ENCODE data around the gene PFKFB2.

DNA sequence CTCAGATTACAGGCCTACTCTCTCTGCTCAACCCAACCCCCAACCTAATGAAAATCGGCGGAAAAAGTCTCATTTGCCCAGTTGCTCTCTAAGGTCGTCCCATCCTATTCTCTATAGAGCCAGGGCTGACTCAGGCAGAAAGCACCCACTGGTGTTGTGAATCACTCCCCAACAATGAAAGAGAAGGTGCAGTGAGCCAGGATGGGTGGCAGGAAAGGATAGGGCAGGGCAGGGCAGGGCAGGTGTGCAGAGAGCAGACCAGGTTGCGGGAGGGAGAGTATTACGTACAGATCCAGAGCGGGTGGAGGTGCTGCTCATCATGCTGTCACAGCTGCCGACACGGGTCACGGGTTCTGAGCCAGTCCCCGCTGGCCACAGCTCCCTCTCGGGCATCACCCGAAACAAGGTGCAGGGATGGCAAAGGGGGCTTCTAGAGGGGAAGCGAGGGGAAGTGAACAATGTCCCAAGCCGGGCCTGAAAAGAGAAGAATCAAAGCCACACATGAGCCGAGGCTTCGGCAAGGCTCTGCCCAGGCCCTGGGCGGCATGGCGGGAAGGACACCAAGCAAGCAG is 25.8 kb upstream of the PFKFB2 start:
- TF ChIP-seq SP2 (tag by site-specific recombination; IDR thresholded peaks at IDR 0.05) (no peak), CTCF (tag by site-specific recombination; IDR thresholded peaks at IDR 0.05) (no peak), ZNF274 (IDR thresholded peaks at IDR 0.05; ENCODE audit: low read length) (no peak), ZNF274 (tag by site-specific recombination; IDR thresholded peaks at IDR 0.05; ENCODE audit: borderline replicate concordance) (no peak)
- TF ChIP-seq, protein P1, sequence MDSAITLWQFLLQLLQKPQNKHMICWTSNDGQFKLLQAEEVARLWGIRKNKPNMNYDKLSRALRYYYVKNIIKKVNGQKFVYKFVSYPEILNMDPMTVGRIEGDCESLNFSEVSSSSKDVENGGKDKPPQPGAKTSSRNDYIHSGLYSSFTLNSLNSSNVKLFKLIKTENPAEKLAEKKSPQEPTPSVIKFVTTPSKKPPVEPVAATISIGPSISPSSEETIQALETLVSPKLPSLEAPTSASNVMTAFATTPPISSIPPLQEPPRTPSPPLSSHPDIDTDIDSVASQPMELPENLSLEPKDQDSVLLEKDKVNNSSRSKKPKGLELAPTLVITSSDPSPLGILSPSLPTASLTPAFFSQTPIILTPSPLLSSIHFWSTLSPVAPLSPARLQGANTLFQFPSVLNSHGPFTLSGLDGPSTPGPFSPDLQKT (IDR thresholded peaks at IDR 0.05; ENCODE audit: borderline replicate concordance, low read depth, low read length): no peak
- TF ChIP-seq, protein P2, sequence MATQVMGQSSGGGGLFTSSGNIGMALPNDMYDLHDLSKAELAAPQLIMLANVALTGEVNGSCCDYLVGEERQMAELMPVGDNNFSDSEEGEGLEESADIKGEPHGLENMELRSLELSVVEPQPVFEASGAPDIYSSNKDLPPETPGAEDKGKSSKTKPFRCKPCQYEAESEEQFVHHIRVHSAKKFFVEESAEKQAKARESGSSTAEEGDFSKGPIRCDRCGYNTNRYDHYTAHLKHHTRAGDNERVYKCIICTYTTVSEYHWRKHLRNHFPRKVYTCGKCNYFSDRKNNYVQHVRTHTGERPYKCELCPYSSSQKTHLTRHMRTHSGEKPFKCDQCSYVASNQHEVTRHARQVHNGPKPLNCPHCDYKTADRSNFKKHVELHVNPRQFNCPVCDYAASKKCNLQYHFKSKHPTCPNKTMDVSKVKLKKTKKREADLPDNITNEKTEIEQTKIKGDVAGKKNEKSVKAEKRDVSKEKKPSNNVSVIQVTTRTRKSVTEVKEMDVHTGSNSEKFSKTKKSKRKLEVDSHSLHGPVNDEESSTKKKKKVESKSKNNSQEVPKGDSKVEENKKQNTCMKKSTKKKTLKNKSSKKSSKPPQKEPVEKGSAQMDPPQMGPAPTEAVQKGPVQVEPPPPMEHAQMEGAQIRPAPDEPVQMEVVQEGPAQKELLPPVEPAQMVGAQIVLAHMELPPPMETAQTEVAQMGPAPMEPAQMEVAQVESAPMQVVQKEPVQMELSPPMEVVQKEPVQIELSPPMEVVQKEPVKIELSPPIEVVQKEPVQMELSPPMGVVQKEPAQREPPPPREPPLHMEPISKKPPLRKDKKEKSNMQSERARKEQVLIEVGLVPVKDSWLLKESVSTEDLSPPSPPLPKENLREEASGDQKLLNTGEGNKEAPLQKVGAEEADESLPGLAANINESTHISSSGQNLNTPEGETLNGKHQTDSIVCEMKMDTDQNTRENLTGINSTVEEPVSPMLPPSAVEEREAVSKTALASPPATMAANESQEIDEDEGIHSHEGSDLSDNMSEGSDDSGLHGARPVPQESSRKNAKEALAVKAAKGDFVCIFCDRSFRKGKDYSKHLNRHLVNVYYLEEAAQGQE (tag by site-specific recombination; IDR thresholded peaks at IDR 0.05): no peak

Data from HEK293 (cell line).